Hematopoietic multipotent progenitor cell treated with erythropoietin and hydrocortisone succinate and interleukin-3 and kit ligand, for 17 days (in vitro differentiated cells): ENCODE measurements around the gene ARHGAP15.

ENCODE experiments used
- DNase-seq: peaks from one replicate; pipeline ENCODE4 v3.0.0-alpha.2; 2015; ENCODE audit warnings: low spot score

The ARHGAP15 gene

DNA sequence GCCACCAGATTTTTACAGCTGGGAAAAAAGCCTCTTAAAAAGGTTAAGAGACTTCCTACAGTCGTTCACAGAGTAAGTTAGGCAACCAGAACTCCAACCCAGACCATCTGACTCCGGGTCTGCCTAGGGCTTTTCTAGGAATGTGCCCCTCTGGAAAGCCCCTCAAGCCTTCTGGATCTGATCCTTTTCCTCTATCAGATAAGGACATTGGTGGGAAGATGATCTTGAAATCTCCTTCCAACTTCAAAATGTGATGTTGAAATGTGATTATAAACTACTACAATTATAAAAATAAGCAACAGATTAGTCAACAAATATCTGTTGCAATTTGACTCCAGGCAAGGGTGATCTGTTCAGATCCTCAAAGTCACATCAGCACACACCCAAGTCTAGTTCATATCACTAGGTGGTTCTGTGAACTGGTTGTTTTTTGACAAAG lies 270.4 kb downstream of the ARHGAP15 start:
- DNase-seq, result no peak

GRCh38 chr2:143401861-143402260 lies 272.6 kb downstream of the ARHGAP15 start:
- DNase-seq, result no peak

GRCh38 chr2:143402451-143402850 lies 273.2 kb downstream of the ARHGAP15 start:
- DNase-seq, result no peak

DNA sequence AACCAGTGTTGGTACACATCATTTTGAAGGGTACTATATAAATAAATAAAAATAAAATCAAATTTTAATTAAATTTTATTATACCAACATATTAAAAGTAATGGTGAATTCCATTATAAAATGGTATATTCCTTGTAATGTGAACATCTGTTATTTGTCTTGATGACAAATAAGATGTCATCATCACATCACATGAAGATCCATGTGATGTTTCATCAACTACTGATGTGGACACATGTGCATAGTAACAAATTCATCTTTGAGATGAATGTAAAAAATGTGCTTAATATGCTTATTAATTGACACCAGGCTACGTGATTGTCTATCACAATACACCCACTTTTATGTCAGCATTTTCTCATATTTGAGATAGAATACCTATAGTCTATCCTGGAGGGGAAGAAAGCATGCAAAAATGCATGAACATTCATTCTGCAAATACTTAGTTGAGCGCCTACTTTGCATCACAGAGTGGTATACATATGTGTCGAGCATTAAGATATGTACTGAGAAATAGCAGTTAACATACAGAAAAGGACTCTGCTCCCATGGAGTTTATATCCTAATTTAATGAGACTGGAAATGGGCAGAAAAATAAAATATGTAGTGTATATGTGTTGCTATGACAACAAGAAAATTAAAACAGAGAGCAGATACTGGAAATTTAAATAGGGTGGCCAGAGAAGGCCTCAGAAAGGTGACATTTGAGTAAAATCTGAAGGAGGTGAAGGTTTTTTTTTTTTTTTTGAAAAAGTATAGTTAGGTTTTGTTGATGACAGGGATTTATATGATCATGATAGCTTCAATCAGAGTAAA lies 281.1 kb downstream of the ARHGAP15 start:
- DNase-seq, result no peak

DNA sequence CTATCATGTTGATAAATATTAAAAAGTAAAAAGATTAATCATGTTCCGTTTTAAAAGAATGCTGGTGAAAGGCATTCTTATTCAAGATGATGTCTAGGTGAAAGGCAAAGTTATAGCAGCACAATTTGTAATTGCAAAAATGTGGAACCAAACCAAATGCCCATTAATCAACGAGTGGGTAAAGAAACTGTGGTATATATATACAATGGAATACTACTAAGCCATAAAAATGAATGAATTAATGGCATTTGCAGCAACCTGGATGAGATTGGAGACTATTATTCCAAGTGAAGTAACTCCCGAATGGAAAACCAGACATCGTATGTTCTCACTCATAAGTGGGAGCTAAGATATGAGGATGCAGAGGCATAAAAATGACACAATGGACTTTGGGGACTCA lies 286.4 kb downstream of the ARHGAP15 start:
- no peak for DNase-seq

DNA sequence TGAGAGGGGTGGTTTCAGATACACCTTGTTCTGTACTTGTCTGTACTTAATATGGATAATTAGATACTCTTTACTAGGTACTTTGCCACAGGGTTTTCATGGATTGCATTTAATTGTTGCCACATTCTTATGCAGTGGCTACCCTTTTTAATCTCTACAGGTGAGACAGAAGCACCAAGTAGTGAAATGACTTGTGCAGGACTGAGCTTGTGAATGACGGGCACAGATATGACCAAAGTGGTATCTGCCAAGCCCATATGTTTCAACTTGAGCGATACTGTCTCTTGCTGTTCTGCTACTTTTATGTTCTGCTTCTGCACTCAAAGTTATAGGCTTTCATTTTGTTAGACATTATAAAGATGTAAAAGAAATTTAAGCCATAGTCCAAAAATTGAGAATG lies 288.2 kb downstream of the ARHGAP15 start:
- DNase-seq, result no peak

- no peak for DNase-seq
Measured at GRCh38 chr2:143420313-143420712, 291.1 kb downstream of the ARHGAP15 start.

DNA sequence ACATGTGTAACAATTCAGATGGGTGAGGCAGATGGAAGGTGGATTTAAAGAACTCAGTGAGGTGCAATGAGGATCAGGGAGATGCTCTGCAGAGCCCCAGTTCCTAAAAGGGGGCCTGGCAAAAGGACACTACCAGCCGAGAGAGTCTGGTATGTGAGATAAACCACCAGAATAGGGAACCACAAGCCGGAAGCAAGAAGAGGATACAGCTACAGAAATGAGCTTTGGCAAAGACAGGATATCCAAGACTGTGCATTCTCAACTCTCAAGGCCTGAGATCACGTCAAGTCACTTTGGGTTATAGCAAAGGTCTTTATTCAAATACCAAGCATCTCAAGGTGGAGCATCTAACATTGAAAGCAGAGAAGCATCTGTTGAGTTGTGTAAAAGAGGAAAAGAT lies 293.5 kb downstream of the ARHGAP15 start:
- no peak for DNase-seq

DNA sequence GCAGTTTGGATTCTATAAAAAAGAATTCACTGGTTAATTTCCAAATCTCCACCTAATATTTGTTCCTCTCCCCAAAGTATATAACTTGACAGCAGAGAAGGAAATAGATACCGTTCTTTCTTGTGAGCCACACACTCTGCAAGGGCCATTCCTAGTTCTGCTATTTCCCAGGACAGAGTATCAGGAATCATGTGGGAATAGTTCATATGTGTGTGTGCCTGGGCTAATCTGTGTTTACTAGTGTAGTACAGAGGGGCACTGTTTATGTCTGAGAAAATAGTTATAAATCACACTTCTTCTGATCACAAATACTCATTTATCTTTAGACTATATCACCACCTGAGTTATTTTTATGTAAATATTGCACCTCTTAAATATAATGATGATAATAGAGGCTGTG lies 296.7 kb downstream of the ARHGAP15 start:
- DNase-seq, result no peak

GRCh38 chr2:143426296-143426695 lies 297.1 kb downstream of the ARHGAP15 start:
- DNase-seq, result no peak

- DNase-seq, result no peak
Measured at GRCh38 chr2:143428700-143429099, 299.5 kb downstream of the ARHGAP15 start.

DNA sequence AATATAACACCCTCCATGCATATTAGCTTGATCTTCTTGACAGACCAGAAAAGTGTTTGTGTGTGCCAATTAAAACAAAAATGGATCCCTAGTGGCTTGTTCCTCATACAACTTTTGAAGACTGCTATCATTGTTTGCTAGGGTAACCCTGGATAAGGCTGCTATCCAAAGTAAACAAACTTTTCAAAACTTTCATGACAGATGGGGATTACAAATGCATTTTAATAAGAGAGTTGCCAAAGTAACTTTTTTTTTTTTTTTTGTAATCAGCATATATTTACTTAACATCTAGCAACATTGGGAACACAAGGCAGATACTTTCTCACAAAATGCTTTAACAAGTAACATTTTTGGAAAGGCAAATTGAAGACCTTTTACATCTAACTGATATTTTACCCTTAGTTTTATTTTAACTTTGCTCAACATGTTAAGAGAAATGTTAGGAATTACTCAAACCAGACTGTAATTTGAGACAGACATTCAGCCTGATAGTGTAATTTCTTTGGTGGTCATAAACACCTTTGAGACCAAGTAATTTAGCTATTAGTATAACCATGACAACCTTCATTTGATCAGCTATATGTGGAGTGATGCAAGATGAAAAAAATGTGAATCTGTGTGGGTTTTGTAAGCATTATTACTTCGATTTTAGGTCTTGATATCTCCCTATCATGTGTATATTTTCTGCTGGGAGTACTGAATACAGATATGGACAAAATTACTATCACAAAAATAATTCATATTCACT lies 300.9 kb downstream of the ARHGAP15 start:
- no peak for DNase-seq

GRCh38 chr2:143431316-143431715 lies 302.1 kb downstream of the ARHGAP15 start:
- no peak for DNase-seq

- DNase-seq, result no peak
Measured at GRCh38 chr2:143433251-143433650, 304.0 kb downstream of the ARHGAP15 start.

- DNase-seq, result no peak
Measured at GRCh38 chr2:143433840-143434239, 304.6 kb downstream of the ARHGAP15 start.

GRCh38 chr2:143434445-143434844 lies 305.2 kb downstream of the ARHGAP15 start:
- DNase-seq, result no peak

DNA sequence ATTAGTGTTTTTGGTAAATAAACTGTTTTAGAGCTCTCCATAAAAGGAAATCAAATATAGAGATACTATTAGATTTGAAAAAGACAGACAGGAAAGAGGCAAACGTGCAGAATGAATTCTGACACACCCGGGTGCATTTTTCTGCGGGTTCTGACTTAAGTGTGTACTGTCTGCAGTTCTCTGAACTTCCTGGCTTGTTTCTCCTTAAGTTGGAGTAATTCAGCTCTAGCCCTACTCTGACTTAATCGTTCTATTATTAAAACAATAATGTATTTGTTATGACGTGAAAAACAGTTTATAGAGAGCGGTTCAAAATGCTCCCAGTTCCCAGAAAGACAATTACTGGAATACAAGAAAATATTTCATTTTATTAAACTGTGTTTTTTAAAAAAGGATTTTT lies 305.9 kb downstream of the ARHGAP15 start:
- DNase-seq, result no peak

GRCh38 chr2:143436951-143437350 lies 307.7 kb downstream of the ARHGAP15 start:
- DNase-seq, result no peak

- no peak for DNase-seq
Measured at GRCh38 chr2:143440411-143441012, 311.3 kb downstream of the ARHGAP15 start.

- no peak for DNase-seq
Measured at GRCh38 chr2:143442193-143442592, 313.0 kb downstream of the ARHGAP15 start.

- no peak for DNase-seq
Measured at GRCh38 chr2:143451642-143452281, 322.5 kb downstream of the ARHGAP15 start.

GRCh38 chr2:143452817-143453451 lies 323.7 kb downstream of the ARHGAP15 start:
- no peak for DNase-seq
